OCI-LY7 (cell line): Measurements from ENCODE around the gene LCK.

Experiments used
- EZH2phosphoT487 ChIP-seq: fragments of 200-600 bp; sonication (generic); IDR thresholded peaks from 2 replicates; pipeline ENCODE4 v1.6.1; 2018; ENCODE audit warnings: low read depth, borderline replicate concordance, mild to moderate bottlenecking, mixed run types, antibody characterized with exemption, low read length, moderate library complexity, mixed read lengths
- TF ChIP-seq, protein P1 (sequence below): fragments of 200-600 bp; sonication (generic); conservative IDR thresholded peaks from 2 replicates; pipeline ENCODE4 v1.5.1; 2014; ENCODE audit warnings: mild to moderate bottlenecking, antibody characterized with exemption, low read length, moderate library complexity, mixed read lengths

DNA sequence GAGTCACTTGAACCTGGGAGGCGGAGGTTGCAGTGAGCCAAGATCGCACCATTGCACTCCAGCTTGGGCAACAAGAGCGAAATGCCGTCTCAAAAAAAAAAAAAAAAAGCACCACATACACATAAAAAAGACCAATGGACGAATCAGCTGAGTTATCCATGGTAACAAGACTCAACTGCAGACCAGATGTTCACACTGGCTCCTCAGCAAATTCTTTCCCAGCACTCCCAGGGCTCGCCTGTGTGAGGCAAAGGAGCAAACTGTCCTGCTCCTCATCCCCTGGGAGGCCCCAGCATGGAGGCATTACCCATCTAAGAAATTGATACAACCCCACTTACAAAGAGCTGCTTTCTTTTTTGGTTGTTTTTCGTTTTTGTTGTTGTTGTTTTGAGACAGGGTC lies 32.0 kb upstream of the LCK start:
- TF ChIP-seq, protein P1, sequence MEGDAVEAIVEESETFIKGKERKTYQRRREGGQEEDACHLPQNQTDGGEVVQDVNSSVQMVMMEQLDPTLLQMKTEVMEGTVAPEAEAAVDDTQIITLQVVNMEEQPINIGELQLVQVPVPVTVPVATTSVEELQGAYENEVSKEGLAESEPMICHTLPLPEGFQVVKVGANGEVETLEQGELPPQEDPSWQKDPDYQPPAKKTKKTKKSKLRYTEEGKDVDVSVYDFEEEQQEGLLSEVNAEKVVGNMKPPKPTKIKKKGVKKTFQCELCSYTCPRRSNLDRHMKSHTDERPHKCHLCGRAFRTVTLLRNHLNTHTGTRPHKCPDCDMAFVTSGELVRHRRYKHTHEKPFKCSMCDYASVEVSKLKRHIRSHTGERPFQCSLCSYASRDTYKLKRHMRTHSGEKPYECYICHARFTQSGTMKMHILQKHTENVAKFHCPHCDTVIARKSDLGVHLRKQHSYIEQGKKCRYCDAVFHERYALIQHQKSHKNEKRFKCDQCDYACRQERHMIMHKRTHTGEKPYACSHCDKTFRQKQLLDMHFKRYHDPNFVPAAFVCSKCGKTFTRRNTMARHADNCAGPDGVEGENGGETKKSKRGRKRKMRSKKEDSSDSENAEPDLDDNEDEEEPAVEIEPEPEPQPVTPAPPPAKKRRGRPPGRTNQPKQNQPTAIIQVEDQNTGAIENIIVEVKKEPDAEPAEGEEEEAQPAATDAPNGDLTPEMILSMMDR = no peak
- no peak for TF ChIP-seq EZH2phosphoT487
